Measurements from ENCODE around the gene SERTAD1. TPM values are rescaled to one million over a fixed set of nuclear protein-coding genes. Genes with fewer than 3 reads are reported as not detected.

Gene SERTAD1
- total RNA-seq, 1 donor from 2014 or later, result 2.4 TPM

- Histone ChIP-seq H3K27ac (no peak overlapping the region), H3K4me1 (no peaks in the 10 kb centered on the region), H3K79me2 (ENCODE audit: low read depth) (no peaks in the 10 kb centered on the region), H2AFZ (replicated peaks) (no peak overlapping the region), H3K4me2 (peak overlapping the region; percentile 84), H3K4me3 (peak overlapping the region; percentile 48), H3K27me3 (peaks cover 48% of the 10 kb centered on the region), H3K9me3 (ENCODE audit: low read depth) (no peaks in the 10 kb centered on the region), H3F3A (ENCODE audit: low read depth) (peaks cover 23% of the 10 kb centered on the region), H3K9ac (no peak overlapping the region), H3K36me3 (no peaks in the 10 kb centered on the region), H4K20me1 (ENCODE audit: low read depth) (peaks cover 17% of the 10 kb centered on the region)
- Mint-ChIP-seq H3K36me3 (no peaks in the 10 kb centered on the region), H3K27ac (no peak overlapping the region), H3K9me3 (peaks cover 5% of the 10 kb centered on the region), H3K4me3 (peak overlapping the region; percentile 82), H3K27me3 (ENCODE audit: insufficient read depth, low read depth) (peaks cover 36% of the 10 kb centered on the region), H3K4me1 (peaks cover 22% of the 10 kb centered on the region)
- peak; percentile 44 for TF ChIP-seq EZH2phosphoT487 (IDR thresholded peaks at IDR 0.05)
- no peak for TF ChIP-seq EZH2 (IDR thresholded peaks at IDR 0.05)
- DNase-seq (ENCODE audit: low spot score), result peak; percentile 10
Measured at GRCh38 chr19:40466219-40466984, 40.6 kb upstream of the SERTAD1 start.

- peaks cover 23% of the 10 kb centered on the region for H3F3A ChIP-seq (ENCODE audit: low read depth)
- no peak within 1 kb of the TSS for H3K9ac ChIP-seq
- H3K36me3 ChIP-seq, result no peaks in the 10 kb centered on the region
- peak within 1 kb of the TSS; percentile 82 for H2AFZ ChIP-seq (replicated peaks)
- H3K79me2 ChIP-seq (ENCODE audit: low read depth), result no peaks in the 10 kb centered on the region
- Mint-ChIP-seq H3K36me3 (no peaks in the 10 kb centered on the region), H3K27me3 (ENCODE audit: insufficient read depth, low read depth) (peaks cover 34% of the 10 kb centered on the region), H3K4me3 (peak within 1 kb of the TSS; percentile 82), H3K9me3 (peaks cover 5% of the 10 kb centered on the region), H3K4me1 (peaks cover 22% of the 10 kb centered on the region), H3K27ac (no peak within 1 kb of the TSS)
- TF ChIP-seq CTCF (IDR thresholded peaks at IDR 0.05), result no peak
- TF ChIP-seq EZH2 (IDR thresholded peaks at IDR 0.05), result no peak
- TF ChIP-seq EZH2phosphoT487 (IDR thresholded peaks at IDR 0.05), result no peak
- peak within 1 kb of the TSS; percentile 84 for H3K4me2 ChIP-seq
- no peaks in the 10 kb centered on the region for H3K4me1 ChIP-seq
- peaks cover 17% of the 10 kb centered on the region for H4K20me1 ChIP-seq (ENCODE audit: low read depth)
- peaks cover 48% of the 10 kb centered on the region for H3K27me3 ChIP-seq
- H3K9me3 ChIP-seq (ENCODE audit: low read depth), result no peaks in the 10 kb centered on the region
- peak; percentile 99 for DNase-seq (ENCODE audit: low spot score)
- H3K4me3 ChIP-seq, result peak within 1 kb of the TSS; percentile 62
- no peak within 1 kb of the TSS for H3K27ac ChIP-seq
Measured at GRCh38 chr19:40465557-40466218, 39.9 kb upstream of the SERTAD1 start, which contains the start of gene BLVRB. Gene BLVRB, minus strand, starts transcription at chr19:40465745. Its CDS starts 57 bp downstream, at chr19:40465688.

- peak overlapping the region; percentile 82 for H3K4me3 Mint-ChIP-seq
- H3K9me3 Mint-ChIP-seq, result peaks cover 5% of the 10 kb centered on the region
- peaks cover 28% of the 10 kb centered on the region for H3K27me3 Mint-ChIP-seq (ENCODE audit: insufficient read depth, low read depth)
- Histone ChIP-seq H3K4me1 (no peaks in the 10 kb centered on the region), H3K4me3 (peak overlapping the region; percentile 62), H3K36me3 (no peaks in the 10 kb centered on the region), H3K27ac (no peak overlapping the region), H3F3A (ENCODE audit: low read depth) (peaks cover 23% of the 10 kb centered on the region), H3K27me3 (peaks cover 48% of the 10 kb centered on the region), H3K4me2 (peak overlapping the region; percentile 80), H4K20me1 (ENCODE audit: low read depth) (peaks cover 17% of the 10 kb centered on the region), H2AFZ (replicated peaks) (peak overlapping the region; percentile 82), H3K79me2 (ENCODE audit: low read depth) (no peaks in the 10 kb centered on the region), H3K9me3 (ENCODE audit: low read depth) (no peaks in the 10 kb centered on the region), H3K9ac (no peak overlapping the region)
- peaks cover 22% of the 10 kb centered on the region for H3K4me1 Mint-ChIP-seq
- TF ChIP-seq EZH2 (IDR thresholded peaks at IDR 0.05), result no peak
- no peak for TF ChIP-seq CTCF (IDR thresholded peaks at IDR 0.05)
- H3K36me3 Mint-ChIP-seq, result no peaks in the 10 kb centered on the region
- no peak for DNase-seq (ENCODE audit: low spot score)
- no peak overlapping the region for H3K27ac Mint-ChIP-seq
Measured at GRCh38 chr19:40465025-40465556, 39.3 kb upstream of the SERTAD1 start.

Measured in neural progenitor cell (in vitro differentiated cells).